SK-N-MC (cell line): ENCODE results near the gene GLG1.
"Not testable (repeated sequence)": the region's sequence is repeated elsewhere in the genome, so short reads cannot be mapped to it uniquely, and the experiment has no call there.

Source experiments
- EZH2 ChIP-seq: fragments of 200-600 bp; sonication (generic); IDR thresholded peaks from one replicate; pipeline ENCODE4 v1.6.1; 2017; ENCODE audit warnings: antibody characterized with exemption
- FOXP2 ChIP-seq: optimal IDR thresholded peaks from 2 replicates; pipeline ENCODE3; 2011; ENCODE audit warnings: mild to moderate bottlenecking, moderate library complexity; ENCODE audit not compliant: insufficient read depth; ENCODE audit errors: extremely low read length, control extremely low read depth
- POLR2AphosphoS5 ChIP-seq: IDR thresholded peaks from 2 replicates; pipeline ENCODE4 v1.6.1; 2012; ENCODE audit warnings: mild to moderate bottlenecking, low read depth, low read length, borderline replicate concordance

DNA sequence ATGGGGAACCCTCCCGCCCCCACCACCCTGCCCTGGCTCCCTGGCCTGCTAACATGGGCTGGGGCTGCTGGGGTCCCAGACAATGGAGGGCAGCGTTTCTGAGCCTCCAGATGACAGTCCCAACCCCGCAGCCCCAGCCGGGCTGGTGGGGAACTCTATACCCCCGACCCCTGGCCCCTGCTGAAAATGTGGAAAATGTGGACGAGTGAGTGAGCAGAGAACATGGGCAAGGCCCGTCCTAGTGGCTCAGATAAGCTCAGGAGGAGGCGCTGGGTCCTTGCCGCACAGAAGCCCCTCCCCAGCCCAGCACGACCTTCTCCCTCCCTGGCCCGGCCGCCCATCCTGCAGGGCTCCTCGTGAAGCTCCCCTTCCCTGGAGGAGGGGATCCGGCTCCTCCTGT, 187.1 kb downstream of the GLG1 start:
- TF ChIP-seq EZH2, POLR2AphosphoS5, FOXP2: not testable (repeated sequence)
